ENCODE results near the gene NKX2-1.
"Not testable (repeated sequence)": the region's sequence is repeated elsewhere in the genome, so short reads cannot be mapped to it uniquely, and the experiment has no call there.

The NKX2-1 gene

DNA sequence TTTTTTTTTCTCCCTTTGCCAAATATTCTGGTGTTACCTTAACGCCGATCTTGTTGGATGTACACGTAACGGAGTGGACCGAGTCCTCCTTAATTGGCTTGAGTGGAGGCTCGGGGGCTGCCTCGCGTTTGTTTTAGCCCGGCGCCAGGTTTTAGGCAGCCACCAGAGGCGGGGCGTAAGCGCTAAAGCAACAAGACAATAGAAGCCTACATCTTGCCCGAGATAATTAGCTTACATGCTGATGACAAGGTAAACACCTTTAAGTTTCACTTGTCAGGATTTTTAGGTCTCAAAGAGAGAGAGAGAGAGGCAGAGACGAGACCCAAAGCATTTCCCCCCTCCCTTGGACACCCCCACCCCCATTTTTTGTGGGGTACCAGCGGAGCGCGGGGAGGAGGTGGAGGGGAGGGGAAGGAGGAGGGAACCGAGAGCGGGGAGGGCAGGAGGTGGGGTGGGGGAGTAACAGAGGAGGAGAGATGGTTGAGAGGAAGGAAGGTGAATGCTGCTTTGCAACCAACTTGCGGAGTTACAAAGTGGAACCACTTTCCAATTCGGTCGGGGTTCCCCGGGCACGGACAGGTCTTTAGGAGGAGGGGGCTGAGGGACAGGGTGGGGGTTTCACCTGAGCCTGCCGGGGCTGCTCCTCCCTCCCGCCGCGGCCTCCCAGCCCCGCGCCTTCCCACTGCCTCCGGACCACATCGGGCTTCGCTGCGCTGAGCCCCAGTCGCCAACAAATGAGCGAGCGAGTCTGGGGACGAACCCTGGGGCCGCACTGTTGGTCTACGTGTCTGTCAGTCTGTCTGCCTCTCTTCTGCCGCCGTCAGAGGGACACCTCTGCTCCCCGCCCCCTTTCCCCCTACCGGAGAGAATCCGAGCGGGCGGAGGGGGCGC, at the start of gene NKX2-1:
TSS of gene NKX2-1 (minus strand) at position 802 of the 891 bp plus-strand sequence. CDS start at position 699, 103 bp downstream.
- DNase-seq = no peak

DNA sequence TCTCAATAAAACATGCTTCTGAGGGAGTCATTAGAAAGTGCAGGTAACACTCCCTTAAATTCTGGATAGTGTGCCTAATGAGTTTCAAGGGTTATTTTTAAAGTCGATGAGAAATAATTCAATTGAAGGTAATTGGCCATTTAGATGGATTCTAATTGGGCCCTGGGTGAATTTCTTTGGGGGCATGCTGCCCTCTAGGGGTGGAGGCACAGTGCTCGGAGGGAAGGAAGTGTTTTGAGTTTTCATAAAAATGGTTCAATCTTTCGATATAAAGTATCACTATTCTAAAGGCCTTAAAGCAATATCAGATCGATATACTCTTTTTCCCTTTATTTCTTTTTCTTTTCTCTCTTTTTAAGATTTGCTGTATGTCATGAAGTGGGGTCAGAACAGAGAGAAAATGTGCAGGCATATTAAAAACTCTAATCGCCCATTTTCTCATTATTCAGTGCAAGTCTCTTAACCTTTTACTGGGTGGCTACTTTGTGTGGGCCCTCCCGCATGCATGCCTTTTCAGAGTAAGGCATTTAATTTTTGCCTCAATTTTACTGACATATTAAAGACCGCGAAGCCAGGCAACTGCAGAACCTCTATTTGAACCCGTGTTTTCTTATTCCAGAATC, 36.9 kb upstream of the NKX2-1 start:
- DNase-seq = no peak

DNA sequence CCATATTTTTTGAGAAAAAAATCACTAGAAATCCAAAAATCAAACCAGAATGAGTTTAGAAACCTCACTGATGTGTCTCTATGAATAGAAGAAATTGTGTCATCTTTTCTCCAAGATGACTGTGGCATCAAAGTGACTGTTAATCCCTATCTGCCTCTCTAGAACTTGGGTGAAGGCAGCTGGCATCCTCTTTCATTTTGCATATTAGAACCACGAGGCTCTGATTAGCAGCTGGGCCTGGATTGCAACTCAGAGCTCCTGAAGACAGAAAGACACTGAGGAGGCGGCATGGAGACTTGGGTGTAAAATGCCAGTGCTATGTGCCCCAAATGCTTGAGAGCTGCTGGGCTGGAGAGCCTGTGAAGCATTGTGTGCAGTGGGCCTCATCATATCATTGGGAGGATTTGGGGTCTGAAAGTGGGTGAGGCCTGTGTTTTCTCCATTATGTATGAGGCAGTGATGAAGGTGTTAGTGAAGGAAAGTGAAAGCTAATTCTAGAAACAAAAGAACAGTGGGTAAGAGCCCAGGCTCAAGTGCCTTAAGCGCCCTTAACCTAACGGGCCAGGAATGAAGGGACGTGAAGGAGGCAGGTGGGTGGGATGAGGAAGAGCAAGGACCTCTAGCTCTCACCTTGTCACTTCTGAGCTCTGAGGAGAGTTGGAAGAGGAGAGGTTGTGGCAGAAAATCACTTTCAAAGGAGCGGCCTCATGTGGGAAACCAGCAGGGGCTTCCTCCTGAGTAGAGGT, 36.1 kb upstream of the NKX2-1 start:
- DNase-seq = no peak

DNA sequence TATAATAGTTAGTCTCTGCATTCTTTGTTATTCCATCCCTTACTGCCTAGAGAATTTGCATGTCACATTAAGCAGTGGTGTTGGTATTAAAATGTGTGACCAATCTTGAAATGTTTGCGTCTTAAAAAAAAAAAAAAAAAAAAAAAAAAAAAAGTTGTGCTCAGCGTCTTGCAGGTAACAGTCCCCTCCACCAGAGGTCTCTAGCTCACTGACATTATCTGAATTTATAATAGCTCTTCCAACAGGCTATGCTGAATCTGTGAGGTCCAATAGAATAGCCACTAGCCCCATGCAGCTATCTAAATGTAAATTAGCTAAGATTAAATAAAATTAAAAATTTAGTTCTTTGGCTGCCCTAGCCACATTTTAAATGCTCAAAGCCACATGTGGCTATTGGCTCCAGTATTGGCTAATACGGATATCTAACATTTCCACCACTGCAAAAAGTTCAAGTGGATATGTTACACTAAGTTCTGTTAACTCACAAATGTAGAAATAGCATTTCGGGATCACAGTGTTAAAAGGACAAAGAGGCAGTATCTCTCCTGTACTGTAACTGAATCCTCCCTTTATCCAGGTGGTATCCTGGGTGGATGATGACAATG, 33.7 kb upstream of the NKX2-1 start:
- no peak for DNase-seq

DNA sequence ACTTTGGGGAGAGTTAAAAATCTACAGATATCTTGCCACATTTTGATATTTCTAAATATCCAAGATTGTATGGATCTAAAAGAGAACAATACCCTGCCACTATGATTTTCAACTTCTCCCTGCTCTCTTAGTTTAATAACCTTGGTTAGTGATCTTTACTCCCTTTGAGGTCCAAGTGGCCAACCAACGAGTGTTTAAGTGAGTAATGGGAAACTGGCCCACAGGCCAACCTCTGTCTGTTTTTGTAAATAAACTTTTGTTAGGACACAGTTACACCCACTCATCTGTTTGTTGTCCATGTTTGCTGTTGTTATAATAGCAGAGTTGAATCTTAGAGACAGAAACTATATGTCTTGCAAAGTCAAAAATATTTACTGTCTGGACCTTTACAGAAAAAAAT, 30.9 kb upstream of the NKX2-1 start:
- DNase-seq = no peak

DNA sequence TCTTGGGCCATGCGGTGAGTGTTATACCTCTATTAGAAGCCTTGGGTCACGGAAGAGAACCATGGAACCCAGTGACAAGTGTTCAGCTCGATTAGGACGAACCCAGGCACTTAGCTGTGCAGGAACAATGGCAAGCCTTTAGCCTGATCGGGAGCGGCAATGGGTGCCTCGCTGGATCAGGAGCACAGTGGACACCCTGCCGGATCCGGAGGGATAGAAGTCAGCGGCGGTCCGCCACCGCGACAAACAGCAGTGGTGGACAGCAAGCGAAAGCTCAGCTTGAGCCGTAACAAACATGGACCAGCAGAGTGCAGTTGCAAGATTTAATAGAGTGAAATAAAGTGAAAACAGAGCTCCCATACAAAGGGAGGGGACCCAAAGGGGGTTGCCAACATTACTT, 24.2 kb upstream of the NKX2-1 start:
- not testable (repeated sequence) for DNase-seq

DNA sequence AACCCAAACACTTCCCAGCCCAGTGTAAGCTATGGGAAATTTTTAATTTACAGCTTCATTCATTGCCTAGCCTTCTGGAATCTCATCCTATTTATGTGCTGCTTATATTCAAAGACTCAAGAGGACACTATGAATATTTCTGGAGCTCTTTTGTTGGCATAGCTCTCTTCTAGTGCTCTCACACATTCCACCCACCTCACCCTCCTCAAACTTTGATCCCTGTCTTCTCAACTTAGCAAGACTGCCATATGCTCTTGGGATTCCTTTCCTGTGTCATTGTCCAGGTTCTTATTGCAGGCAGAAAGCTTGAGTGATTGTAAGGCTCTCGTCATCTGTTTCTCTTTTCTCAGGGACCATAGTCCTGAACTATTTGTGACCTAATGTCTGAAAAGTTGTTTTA, 18.0 kb upstream of the NKX2-1 start:
- DNase-seq = no peak

DNA sequence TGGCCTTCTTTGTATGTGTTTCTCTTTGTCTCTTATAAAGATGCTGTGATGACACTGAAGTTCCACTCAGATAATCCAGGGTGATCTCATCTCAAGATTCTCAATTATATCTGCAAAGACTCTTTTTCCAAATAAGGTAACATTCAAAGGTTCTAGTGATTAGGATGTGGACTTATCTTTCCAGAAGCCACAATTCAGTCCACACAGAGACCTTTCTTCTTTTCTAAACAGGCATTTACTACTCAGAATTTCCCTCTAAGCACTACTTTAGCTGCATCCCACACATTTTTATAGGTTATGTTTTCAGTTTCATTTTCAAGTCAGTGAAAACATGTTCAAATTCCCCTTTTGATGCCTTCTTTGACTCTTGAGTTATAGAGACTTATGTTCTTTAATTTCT, 9.0 kb upstream of the NKX2-1 start:
- no peak for DNase-seq

DNA sequence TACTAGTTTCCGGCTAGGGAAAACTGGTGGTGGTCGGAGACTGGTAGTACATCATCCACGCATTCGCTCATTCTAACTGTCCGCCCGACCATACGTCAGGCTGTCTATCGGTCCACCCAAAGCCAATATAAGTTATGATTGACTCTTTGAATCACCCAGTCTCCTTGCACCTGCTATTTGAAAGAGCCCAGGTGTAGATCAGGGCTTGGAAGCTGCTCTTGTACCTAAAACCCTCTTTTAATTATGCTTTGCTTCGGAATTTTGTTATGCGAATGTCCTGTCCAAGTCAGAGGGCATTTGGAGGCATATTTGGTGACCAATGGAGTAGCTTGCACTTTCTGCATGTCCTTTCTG, 5.7 kb upstream of the NKX2-1 start:
- DNase-seq = no peak

DNA sequence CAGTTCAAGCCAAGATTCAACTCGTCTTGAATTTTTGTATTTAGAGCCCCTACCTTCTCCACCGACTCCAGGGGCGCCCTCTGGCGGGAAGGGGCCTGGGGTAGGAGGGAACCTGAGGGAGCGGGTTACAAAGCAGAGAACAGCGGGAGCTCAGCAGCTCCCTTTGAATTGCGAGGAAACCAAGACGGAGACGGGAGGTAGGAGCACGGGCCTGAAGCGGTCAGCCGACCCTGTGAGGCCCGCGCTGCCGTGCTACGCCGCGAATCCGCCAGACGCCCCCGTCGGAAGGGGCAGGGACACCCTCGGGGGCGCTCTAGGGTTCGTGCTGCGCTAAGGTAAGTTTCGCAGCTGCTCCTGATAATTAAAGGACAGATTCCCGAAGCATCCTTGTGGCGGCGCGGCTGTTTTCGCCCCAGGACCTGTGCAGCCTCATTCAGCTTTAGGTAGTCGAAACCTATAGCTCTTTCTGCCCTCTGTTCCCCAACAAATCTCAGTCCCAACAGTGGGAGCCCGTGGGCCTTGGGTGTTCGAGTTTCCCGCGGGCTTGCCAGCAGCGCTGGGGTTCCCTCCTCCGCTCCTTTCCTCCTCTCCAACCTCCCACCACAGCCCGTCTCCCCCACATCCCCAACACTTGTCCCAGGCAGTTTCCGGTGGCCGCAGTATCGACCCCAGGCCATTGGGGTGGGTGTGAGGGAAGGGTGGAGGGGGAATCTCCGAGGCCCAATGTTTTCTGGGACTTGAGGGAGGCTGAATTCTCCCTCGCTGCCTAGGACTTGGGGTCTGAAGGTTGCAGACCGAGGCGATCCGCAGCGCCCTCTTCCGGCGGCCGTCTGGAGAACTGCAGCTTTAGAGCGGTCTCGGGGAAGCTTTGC, 5.1 kb upstream of the NKX2-1 start:
- DNase-seq = no peak

DNA sequence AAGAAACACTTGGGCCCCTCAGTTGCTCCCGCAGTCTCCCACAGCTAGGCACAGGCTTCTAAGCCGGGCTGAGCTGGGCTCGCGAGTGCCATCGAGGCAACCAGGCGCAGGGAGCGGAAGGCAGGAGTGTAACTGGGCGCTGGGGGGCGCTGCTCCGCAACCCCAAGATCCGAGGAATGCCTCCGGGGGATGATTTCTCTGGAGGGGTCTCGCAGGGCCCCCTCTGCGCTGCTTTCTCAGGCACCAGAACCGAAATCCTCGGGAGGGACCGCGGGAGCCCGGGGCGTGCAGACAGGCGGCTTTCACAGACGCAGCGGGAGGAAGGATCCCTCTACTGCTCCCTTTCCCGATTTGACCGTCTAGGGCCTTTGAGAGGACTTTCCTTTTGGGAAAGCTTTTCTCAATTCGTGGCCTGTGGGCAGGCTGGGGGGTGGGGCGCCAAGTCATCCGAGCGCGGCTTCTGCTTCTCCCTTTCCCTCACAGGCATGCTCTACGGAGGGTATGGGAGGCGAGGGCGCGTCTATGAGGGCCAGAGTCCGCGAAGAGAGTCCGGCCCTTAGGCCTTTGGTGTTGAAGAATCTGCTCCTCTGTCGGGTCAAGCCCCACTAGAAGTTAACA, 4.3 kb upstream of the NKX2-1 start:
- DNase-seq = no peak

DNA sequence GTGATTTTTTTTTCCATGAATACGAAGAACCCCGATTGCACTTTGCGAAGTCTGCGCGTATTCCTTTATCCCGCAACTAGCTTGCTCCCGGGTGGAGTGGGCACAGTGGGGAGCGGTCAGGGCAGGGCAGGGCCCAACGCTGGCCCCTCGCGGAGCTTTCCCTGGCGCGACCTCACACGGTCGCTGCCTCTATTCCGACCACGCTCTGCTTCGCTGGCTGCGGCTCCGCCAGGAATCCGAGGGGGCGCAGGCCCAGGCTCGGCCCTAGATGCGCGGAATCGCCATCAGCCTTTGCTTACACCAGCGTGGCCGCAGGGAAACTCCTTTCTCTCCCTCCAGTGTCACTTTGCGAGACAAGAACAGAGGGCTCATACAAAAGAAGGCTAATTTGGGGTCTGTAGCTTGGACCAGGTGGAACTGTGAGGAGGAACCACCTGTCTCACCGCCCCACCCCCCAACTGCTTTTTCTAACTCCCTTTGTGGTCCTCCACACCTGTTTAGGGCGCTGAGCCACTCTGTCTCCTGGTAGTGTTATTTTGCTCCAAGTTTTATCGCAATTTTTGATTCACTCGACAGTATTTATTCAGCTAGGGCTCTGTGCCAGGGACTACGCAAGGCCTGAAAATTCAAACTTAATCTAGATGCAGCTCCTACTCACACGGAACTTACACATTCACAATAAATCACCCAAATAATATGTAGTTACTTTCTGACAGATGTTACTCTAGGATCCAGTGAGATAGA, 3.1 kb upstream of the NKX2-1 start:
- DNase-seq = no peak

DNA sequence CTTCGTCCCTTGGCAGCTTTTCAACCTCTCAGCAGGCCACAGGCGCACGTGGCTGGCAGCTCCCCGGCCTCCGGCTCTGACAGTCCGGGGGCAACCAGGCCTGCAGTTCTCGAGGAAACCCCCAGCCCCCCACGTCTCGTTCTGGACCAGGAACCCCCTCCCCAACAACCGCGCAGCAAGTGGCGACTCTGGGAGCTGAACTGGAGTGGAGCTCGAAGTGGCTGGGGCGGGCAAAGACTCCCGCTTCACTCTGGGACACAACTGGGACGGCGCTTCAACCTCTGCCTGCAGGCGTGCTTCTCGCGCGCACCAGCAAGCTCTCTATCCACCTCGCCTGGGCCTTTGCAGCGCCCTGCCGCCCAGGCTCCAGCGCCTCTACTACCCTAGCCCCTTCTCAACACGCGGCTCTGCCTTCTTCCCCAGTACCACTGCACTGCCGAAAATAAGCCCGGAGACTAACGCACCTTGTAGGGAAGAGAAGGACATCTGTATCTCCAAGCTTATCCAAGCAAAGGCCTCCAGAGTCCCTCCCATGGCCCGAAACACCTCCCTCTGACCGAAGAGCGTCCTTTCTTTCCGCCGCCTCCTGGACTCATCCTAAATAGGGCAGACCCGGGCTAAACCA, 2.4 kb upstream of the NKX2-1 start:
- no peak for DNase-seq

DNA sequence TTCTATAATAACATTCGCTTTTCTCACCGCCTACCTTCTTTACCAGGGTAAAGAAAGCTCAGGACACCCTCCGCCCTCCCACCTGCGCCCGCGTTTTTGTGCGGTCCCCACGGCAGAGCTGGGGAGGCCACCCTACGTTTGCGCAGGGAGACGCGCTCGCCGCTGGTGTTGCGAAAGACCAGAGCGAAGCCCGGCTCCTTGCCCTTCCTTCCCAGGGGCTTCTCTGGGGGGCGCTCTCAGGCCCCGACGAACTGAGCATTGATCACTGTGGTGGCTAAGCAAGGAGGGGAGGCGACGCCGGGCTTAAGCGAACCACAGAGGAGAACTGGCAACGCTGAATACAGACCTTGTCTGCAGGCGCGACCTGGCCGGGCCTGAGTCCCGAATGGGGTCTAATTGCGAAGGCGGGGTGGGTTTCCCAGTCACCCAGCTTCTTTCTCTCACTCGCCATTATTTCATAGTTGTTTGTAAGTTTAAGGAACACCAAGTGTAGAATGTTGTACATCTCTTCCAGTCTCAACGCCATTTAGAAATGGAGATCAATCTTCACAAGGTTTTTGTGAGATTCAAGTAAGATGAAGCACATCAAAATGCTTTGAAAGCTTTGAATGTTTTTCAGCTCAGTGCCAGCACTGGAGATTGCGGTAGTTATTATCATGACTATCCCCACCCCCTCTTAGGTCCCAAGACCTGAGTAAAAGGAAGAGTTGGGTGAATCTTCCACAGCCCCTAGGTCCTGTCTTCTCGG, 1.7 kb upstream of the NKX2-1 start:
- no peak for DNase-seq

DNA sequence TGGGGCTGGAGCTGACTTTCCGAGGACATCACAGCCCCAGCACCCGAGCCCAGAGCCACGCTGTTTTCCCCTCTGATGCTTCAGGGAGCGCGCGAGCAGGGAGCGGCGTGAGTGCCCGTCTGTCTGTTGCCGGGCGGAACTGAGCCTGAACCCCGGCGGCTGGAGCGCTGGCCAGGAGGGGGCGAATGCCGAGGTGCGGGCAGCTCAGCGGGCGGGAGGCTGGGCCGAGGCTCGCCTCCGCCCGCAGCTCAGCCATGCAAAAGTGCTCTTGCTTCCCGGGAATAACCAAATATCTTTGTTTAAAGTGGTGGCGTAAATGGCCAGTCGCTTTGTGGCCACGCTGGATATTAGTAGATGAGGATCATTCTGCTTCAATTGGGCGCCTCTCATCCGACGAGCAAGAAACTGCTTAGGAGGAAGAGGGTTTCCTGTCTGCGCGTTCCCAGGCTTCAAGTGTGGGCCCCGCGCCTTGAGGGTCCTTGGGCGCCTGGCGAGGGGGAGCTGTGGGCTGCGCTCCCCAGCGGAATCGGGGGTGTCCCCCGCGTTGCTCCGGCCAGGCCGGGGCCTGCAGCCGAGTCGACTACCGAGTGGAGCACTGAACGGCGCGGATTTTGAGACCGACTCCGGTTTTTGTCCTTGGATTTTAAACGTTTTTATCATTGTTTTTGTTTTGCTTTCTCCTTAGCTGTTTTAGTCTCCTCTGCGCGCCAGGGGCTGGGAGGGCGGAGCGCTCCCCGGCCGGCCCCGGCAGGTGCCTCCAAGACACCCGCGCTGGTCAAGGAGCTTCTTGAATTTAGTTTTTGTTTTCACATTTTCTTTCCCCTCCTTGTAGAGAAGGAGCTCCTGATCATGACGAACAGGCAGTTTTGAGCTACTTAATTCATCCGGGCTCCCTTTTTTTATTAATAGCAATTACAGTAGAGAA, 831 bp upstream of the NKX2-1 start:
- no peak for DNase-seq

DNA sequence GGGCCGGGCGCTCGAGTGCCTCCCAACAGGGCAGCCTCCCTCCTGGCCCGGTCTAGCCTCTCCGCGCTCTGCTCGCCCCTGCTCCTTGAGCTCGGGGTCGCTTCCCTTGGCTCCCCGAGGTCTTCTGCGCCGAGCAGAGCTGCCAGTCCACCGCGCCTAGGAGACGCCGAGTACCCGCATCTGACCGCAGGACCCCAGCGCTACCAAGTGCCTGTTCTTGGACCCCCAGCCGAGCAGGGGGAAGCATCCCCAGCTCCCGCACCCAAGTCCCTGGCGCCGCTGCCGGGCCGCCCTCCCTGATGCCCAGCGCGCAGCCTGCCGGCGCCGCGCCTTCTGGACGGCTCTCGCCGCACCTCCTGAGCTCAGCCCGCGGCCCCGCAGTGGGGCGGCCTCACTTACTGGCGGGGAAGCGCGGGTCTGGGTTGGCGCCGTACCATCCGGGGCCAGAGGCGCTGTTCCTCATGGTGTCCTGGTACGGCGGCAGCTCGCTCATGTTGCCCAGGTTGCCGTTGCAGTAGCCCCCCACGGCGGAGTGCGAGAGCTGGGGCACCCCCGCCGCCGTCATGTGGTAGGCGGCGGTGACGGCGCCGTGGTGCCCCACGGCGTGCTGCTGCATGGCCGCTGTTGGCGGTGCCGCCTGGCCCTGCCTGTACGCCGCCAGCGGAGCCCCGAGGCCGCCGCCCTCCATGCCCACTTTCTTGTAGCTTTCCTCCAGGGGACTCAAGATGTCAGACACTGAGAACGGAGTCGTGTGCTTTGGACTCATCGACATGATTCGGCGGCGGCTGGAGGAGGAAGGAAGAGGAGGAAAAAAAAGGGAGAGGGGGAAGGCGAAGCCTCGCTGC, 1.2 kb downstream of the NKX2-1 start:
- no peak for DNase-seq

DNA sequence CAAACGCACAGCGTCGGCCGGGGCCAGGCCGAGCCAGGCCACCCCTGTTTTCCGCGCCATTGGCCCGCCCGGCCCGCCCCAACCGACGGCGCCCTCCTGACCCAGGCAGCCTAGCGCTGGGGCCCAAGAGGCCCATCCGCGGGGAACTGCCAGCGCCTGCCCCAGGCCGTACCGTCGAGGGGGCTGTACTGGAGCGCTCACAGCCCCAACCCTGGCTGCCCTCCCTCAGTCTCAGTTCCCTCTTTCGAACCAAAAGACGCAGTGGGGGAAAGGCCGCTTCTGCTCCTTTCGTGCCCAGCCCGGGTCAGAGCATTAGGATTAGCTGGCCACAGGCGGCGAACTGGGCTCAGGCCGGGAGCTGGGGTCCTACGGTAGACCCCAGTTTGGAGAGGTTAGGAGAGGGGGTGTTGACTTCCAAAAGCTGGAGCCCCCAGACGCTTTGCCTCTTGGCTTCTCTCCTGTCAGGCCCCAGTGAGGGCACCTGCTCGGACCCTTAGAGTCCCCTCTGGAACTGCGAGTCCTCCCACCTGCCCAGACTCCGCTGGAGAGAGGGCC, 1.9 kb downstream of the NKX2-1 start:
- DNase-seq = no peak

Data from activated CD4-positive, alpha-beta T cell treated with anti-CD3 and anti-CD28 coated beads for 1 hour (primary cell).